GM12874 (cell line): ENCODE results near the gene TPM1.

ENCODE experiments used
- CTCF ChIP-seq: IDR thresholded peaks from 2 replicates; pipeline ENCODE4 v1.5.1; 2011; ENCODE audit warnings: low read depth, mild to moderate bottlenecking, control low read depth, low read length, moderate library complexity; ENCODE audit not compliant: insufficient read depth

TPM1 gene

DNA sequence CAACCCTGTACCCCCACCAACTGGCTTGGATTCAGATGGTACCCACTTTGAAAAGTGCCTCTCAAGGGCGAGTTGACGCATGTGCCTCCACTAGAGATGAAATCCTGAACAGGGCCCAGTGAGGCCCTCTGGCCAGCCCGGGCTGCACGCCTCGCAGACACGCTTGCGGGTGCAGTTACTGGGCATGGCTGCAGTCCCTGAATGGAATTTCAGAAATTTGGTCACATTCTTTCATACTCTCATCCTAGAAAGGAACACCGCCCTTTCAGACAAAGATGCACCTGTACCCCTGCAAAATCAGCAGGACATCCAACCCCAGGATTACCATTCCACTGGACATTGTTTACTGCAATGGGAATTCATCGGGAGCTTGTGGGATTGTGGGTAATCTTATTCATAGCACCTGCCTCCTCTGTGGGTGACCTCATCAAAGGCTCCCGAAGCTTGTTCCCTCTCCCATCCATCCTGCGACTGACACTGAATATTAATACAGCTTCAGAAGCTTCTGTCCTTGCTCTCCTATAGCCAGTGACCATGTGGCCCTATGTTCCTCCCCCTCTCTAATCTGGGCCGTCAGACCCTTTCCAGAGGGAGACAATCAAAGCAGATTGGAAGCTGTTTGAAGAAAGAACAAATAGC, 42.5 kb upstream of the TPM1 start:
- no peak for TF ChIP-seq CTCF

DNA sequence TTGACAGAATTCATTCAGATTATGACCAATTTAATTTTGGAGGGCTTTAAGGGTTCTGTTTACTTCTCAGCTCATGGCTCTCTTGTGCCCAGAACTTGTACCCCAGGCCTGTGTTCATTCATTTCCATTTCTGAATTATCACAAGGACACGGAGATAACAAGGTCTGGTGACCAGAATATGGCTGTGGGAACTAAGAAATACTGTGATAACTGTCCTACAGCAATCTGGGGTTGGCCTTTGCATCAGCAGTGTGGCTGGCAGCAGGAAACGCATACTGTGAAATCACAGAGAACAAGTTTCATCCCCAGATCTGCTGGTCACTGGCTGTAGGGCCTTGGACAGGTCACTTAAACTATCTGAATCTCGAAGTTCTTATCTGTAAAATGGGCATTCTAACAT, 41.8 kb upstream of the TPM1 start:
- TF ChIP-seq CTCF = no peak

GRCh38 chr15:63004211-63004610, 38.3 kb upstream of the TPM1 start:
- TF ChIP-seq CTCF = no peak

- no peak for TF ChIP-seq CTCF
These were observed 36.3 kb upstream of the TPM1 start for GRCh38 chr15:63006032-63006878.

DNA sequence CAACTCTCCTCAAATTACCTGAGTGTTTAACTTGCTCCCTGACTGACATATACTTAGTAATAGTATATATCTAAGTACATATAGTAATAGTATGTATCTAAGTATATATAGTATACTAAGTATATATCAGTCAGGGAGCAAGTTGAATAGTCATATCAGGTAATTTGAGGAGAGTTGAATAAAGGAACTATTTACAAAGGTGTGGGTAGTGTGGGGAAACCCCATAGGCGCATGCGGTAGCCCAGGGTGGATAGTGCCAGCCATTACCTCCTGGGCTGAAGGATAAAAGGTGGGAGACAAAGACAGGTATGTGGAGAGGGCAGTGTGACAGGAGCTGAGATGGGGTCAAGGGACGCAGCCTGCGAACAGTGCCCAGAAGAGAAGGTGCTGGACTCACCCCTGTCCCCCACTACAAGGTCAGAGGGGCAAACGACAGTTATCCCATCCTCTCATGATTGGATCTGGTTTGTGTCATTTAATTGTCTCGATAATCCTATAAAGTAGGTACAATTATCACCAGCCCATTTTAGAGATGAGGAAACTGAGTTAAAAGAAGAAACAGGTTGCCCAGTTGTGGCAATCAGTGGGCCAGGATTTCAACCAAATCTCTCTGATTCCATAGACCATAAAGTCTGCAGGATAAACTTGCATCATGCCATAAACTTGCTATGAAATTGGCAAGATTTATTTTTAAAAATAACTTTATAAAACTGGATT, 34.1 kb upstream of the TPM1 start:
- TF ChIP-seq CTCF = no peak

DNA sequence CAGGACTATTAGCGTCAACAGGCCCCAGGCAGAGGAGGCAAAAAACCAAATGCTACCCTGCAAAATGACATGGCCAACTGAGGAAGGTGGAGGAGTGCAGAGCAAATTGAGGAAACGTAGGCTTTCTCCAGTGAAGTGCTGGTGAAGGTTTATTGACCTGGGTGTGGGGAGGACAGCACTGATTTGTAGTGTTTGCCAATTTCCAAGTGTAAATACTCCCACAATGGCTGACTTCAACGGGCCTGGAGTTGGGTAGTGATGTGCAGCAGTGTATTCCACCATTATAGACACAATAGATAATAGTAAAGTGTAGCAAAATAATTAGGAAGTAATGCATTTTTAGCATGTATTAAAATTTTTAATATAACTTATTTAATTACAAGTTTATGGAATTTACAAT, 32.2 kb upstream of the TPM1 start:
- TF ChIP-seq CTCF = no peak
